ENCODE data around the gene FLT3. TPM values are rescaled to one million over a fixed set of nuclear protein-coding genes. Genes with fewer than 3 reads are reported as not detected.

The FLT3 gene
- total RNA-seq, 2 donors from 2014 or later, result 0.12 to 0.26 TPM

DNA sequence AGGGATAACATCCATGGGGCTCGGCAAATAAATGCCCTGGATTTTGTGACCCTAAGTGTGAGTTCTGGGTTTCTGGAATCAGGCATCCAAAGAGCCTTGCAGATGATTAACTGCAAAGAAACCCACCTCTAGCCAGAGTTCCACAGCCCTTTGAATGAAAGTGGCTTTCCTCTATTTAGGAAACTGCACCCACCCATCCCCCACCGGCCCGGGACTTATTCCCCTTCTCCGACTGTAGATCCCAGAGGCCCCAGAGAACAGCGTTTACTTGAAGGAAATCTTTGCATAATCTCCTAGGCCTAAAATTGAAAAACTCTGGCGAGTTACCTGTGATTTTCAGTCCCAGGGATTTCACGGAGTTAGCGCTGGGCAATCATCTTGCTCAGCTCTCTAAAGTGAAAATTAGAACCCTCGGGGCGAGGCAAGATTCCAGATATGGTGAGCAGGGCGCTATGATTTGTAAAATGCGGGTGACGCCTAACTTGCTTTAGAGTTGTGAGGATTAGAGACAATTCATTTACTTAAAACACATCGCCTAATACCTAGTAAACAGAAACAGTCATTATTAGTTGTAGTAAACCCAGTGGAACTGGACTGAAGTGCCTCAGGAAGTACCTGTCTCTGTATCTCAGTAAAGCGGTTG, 121.3 kb downstream of the FLT3 start:
- no peak for DNase-seq
- intact Hi-C loops (cut with DNase I), result loop anchor here in 1 of 2 donors (5.0 kb wide), 1 partner anchor 147 kb away; no protein-coding TSS in a partner anchor
- ATAC-seq, result no peak

DNA sequence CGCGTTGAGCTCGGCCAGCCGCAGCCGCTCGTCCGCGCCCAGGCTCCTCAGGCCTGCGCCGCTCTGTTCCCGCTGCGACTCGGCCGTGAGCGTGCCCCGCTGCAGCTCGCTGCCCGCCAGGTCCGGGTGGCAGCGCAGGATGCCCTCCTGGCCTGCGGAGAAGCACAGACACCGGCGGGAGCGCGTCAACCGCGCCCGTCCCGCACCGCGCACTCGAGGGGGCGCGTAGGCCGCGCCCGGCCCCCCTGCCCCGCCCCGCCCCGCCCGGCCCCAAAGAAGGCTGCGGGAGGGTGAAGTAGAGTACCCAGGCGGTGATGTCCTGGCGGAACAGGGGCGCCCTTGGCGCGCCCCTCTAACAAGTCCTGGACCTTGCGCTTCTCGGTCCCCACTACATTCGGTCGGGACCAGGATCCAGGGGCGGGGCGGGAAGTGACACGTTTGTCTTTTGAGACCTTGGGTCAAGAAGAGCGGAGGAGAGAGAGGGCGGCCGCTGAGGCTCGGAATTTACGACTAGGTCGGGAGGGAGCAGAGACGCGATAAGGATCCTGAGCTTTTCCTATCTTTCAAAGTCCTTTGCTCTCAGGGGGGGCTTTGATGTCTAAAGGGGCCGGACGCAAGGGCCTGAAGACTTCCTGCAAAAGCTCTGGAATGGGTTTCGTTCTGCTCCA, 121.9 kb downstream of the FLT3 start:
- ATAC-seq (no peak), DNase-seq (no peak)
- intact Hi-C loops (cut with DNase I), result loop anchor here in 1 of 2 donors (5.0 kb wide), 1 partner anchor 146 kb away; no protein-coding TSS in a partner anchor

DNA sequence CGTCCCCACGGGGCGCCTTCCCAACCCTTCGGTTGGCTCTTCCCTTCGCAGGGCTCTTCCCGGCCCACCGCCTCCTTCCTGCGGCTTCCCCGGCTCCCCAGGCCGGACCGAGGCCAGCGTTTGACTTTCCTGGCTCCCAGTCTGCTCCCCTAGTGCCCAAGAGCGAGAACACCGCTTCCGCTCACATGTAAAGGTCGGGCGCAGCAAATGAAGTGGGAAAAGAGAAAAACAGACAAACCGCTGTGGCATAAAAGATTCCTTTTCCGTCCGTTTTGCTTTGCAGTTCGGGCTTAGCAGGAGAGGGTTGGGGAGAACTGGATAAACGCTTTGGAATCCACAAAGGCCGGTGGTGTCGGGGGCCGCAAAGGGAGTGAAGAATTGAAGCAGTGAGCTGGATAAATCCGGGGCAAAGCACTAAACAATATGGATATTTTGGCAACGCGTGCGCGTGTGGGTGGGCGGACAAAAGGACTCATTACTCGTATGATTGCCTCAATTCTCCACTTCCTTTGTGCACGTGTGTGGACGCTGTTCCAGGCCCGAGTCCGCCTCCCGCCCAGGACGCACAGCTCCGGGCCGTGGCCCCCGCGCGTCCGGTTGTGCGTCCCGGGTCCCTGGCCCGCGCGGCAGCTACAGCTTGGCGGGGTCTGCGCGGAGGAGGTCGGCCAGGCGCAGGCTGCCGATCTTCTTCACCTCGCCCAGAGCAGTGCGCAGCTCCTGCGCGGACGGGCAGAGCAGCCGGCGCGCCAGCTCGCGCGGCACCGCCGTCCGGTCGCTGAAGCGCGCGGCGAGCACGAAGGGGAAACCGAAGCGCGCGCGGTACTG, 122.7 kb downstream of the FLT3 start:
- intact Hi-C loops (cut with DNase I), result loop anchor here in 1 of 2 donors (5.0 kb wide), 1 partner anchor 145 kb away; no protein-coding TSS in a partner anchor
- DNase-seq (no peak), ATAC-seq (no peak)

DNA sequence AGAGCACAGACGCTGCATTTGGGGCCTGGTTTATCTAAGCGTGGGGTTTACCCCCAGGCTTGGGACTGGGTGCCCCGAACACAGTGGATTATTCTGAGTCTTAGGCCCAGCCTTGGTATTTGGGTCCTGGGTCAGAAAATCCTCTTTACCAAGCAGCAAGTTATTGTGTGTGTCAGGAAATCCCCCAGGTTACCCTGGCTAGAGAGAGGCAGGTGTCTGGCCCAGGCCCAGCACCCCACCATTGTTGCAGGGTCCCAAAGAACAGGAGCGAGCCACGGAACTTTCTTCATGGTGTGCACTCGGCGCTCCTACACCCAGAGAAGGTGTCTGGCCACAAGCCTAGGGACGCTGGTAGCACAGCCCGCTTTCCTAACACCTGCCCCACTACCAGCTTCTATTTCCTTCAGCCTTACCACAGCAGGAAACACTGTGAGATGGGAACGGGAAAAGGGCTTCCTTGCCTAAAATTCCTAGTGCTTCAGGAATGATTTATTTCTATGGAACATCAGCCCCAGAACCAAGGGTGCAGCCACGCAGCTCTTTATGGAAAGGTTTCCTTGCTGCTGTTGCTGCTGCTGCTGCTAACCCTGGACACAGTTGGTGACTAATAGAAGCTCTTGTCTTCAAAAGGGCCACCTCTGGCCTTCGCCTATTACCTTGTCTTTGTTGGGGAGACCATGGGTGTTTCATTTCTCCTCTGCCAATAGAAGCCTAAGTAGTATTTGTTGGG, 123.8 kb downstream of the FLT3 start:
- DNase-seq (no peak), ATAC-seq (no peak)
- intact Hi-C loops (cut with DNase I), result loop anchor here in 1 of 2 donors (5.0 kb wide), 1 partner anchor 144 kb away; no protein-coding TSS in a partner anchor

DNA sequence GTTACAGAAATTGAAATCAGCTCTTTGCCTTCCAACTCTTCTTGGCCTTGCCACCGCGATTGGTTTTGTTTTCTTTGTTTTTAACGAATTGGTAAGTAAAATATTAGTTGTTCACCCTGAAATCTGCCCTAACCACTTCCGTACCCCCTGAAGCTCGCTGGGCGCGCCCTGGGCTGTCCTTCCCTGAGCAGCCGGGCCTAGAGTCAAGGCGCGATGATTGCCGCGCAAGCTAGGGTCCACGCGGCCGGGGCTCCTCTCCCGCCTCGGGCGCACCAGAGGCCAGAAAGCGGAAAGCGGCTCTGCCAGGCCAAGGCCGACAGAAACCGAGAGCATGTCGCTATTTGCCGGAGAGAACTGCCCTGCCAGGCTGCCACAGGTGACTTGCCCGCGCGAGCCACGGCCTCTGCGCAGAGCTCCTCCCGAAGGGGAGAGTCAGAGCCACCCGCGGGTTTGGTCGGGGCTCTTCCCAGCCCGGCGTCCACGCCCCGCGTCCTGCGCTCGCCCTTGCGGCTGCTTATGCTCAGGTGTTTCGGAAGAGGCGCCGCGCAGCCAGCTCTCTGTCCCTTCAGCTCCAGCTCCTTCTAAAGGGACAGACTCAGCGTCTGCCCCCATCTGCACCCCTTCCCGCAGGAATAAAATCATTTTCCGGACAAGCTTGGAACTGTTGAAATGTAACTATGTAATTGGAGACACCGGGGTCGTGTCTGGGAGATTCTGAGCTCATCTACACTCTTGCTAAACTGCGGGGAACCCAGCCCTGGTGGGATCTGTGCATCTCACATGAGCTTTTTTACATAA, 124.6 kb downstream of the FLT3 start:
- DNase-seq (no peak), ATAC-seq (no peak)
- intact Hi-C loops (cut with DNase I), result loop anchor here in 1 of 2 donors (5.0 kb wide), 1 partner anchor 143 kb away; no protein-coding TSS in a partner anchor

DNA sequence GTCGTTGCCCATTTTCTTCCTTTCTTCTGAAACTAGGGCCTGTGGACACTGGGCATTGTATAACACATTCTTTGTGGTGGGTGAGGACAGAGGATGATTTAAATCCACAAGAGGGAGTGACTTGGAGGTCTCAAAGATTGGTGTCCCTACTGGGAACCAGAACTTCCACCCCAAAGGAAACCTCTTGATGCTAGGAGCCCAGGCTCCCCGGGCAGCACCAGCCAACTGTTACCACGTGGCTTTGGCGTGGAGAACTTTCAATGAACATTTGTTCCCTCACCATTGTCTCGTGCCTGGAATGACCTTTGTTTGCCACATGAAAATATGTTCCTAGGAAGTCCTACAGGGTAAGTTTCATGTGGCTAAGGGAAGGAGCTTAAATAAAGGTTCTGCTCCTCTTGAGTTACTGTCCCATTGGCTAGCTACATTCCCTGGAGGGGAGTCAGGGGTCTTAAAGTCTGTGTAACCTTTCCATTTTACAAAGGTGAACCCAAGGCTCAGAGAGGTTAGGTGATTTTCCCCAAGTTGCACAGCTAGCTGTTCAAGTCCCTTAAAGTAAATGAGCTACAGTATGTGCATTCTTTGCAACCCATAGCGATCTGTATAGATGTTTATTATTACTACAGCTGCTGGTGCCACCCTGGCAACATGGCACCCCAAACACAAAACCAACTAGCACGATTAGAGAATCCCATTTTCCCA, 126.3 kb downstream of the FLT3 start:
- intact Hi-C loops (cut with DNase I), result no loop called here
- ATAC-seq, result no peak
- no peak for DNase-seq

DNA sequence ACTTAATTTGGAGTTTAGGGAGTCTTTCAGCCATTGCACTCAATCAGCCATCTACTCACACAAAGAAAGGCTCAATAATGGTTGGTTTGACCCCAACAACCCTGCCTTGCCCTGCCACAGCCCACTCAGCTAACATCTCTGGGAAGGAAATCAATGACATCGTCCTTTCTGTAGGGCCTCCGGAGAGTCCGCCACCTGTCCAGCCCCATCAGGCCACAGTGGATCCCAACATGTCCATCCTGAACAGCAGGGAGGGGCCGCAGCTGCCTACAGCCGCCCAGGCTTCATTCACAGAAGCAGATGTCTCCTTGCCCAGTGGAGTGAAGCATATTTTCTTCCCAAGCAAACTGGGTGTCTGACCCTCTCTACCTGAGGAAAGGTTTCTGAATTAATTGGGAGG, 127.1 kb downstream of the FLT3 start:
- DNase-seq (no peak), ATAC-seq (no peak)
- intact Hi-C loops (cut with DNase I), result no loop called here

DNA sequence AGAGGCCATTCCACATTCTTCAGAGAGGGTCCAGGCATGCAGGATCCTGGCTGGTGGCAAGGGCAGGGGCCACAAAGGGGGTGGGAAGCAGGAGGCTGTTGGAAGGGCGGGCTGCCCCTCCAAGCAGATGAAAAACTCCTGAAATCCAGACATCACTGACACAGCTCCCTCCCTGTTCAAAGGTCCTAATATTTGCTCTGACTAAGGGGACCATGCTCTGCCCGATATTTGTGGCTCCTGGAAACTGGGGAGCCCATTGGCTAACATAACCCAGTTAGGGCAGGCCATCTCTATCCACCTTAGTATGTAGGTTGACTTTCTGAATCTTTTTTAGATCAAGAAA, 127.9 kb downstream of the FLT3 start:
- no peak for DNase-seq
- intact Hi-C loops (cut with DNase I), result no loop called here
- no peak for ATAC-seq

DNA sequence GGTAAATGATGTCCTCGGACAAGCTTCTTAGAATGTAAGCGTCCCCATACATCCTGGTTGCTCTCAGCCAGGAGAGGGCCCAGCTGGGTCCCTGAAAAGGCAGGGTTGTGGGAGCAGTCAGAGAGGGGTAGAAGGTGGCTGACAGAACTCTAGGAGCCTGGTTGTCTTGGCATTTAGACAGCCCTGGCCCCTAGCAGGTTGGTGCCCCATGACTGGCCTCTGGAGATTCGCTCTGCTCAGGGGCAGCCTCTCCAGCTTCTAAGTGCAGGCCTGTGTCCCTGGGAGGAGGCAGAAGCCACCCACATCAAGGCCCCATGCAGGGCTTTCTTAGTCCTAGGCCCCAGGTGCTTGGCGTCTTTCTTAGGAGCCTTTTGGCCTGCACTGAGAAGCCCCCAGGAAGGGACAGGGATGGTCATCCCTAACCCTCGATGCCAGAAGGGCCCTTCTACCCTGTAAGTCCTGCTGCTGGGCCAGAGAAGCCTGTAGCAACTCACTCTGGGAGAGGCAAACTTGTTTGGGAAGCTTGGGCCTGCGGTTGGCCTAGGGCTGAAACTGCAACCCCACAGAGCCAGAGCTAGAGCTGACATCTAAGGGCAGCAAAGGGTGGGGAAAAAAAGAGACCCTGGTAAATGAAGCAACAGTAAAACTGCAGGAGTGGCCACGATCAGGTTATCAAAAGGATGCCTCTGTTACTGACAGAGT, 128.4 kb downstream of the FLT3 start:
- intact Hi-C loops (cut with DNase I), result no loop called here
- DNase-seq, result no peak
- no peak for ATAC-seq

DNA sequence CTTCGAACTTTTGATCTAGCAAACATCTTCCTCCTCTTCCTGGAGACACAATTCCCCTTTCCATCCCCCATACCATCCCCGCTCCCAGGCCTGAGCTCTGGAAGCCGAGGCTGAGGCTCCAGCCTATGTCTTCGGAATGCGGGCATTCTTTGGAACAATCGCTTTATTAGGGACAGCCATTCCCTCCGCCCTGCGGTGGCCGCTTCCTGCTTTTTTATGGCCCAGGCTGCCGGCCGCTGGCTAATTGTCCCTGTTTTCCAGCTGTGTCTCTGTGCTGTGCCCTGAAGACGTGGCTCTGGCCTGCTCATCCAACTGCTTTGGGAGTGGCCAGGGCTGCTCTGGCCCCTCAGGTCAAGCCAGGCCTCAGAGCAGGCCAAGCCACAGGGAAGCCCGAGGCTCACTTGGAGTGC, 129.1 kb downstream of the FLT3 start:
- intact Hi-C loops (cut with DNase I), result no loop called here
- ATAC-seq (no peak), DNase-seq (no peak)

DNA sequence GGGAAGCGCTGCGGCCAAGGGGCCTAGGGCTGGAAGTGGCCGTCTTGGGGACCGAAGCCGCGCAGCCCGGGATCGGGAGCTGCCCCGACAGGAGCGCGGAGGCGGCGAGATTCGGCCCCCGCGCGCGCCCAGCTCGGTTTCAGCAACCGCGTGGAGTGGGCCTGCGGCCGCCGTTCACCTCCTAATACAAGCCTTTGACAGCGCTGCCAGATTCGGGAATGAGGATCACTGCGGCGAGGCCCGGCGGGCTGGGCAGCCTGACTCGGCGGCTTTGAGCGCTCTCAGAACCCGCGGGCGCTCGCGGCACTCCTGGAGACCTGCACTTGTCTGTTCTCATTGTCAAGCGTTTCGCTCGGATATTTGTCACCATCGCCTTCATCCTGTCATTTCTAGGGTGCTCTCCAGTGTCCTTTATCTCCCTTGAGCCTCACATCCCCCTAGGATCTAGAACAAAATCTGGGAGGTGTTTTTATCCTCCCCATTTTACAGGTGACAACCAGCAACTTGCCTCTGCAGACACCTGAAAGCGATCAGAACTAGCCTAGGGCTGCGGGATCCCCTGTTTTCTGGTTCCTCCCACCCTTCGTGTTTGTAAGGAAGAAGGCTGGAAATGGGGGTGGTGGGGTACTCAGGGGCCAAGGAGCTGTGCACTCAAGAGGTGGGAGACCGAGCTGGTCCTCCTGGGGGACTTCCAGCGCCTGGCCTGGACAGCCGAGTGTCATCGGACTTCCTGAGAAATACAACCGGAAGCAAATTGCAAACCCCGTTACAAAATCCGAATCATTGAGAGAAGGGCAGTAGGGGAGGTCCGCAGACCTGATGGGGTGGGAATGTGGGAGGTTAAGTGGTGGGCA, 129.8 kb downstream of the FLT3 start:
- ATAC-seq (no peak), DNase-seq (no peak)
- intact Hi-C loops (cut with DNase I), result no loop called here

DNA sequence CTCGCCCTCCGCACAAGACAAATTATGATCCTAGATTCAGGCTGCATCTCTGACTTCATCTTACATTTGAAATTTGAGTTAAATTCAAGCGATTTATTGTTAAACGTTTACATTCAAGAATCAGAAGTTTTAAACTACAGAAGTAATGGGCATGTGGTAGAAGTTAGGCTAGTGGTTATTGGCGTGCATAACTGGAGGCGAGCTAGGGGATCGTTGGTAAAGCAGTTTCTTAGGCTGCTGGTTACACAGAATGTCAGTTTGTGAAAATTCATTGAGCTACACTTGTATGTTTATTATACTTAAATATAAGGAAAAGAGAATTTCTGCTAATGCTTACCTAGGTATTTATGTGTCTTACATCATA, 130.5 kb downstream of the FLT3 start:
- no peak for ATAC-seq

DNA sequence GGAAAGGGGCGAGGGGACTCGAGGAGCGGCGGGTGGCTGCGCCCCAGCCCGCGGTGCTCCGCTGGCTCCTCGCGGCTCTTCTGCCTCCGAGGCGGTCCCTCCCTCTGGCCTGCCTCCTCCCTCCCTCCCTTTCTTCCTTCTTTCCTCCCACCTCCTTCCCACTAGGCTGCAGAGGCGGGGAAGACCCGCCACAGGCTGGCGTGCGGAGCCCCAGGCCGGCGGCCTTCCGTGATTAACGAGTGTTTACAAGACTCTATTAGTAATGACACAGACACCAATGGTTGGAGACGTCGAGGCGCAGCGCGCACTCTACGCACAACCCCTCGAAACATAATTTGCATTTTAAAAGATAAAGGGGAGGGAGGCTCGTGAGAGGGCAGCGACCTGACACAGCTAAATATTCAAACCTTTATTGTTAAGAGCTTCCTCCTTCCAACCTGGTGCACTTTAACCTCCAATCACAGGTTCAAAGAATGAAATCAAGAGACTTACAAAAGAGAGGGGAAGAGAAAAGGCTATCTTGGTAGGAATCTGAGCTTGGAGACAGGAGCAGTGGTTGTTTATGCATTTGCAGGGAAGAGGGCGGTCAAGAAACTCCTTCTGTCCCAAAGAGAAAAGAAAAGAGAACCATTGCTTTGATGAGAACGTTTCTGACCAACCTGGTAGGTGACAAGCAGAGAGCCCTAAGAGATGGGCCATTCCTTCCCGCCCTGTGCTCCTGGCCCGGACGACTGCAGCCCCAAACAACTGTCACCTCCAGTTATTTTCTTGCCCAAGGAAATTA, 131.1 kb downstream of the FLT3 start, which contains the start of gene CDX2:
TSS of gene CDX2 (minus strand) at position 234 of the 784 bp plus-strand sequence. CDS start 309 bp downstream, outside the sequence.
- ATAC-seq, result no peak
- intact Hi-C loops (cut with DNase I), result no loop called here
- DNase-seq, result no peak

More for the DNA sequence above, 130.5 kb downstream of the FLT3 start:
- DNase-seq, result no peak
- intact Hi-C loops (cut with DNase I), result no loop called here

DNA sequence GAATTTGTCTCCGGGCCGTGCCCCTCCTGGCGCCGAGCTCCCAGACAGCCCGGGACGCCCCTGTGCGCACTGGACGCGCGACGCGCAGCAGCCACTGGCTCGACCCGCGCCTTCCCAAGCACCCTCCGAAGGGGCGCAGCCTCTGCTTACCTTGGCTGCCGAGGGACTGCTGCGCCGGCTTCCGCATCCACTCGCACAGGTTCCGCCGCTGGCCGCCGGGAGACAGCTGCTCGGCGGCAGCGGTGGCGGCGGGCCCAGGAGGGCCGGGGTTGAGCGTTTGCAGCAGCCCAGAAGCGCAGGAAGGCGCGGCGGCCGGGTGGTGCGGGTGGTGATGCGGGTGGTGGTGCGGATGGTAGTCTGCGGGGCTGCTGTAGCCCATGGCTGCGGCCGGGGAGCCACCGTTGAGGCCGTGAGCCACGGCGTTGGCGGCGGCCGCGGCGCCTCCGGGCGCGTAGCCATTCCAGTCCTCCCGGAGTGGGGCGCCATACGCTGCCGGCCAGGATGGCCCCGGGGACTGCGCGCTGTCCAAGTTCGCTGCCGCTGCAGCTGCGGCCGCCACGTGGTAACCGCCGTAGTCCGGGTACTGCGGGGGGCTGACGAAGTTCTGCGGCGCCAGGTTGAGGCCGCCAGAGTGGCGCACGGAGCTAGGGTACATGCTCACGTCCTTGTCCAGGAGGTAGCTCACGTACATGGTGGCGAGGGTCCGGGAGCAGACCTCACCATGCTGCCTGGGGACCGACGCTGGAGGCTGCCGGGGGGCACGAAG, 131.9 kb downstream of the FLT3 start:
- DNase-seq (no peak), ATAC-seq (no peak)
- intact Hi-C loops (cut with DNase I), result no loop called here

DNA sequence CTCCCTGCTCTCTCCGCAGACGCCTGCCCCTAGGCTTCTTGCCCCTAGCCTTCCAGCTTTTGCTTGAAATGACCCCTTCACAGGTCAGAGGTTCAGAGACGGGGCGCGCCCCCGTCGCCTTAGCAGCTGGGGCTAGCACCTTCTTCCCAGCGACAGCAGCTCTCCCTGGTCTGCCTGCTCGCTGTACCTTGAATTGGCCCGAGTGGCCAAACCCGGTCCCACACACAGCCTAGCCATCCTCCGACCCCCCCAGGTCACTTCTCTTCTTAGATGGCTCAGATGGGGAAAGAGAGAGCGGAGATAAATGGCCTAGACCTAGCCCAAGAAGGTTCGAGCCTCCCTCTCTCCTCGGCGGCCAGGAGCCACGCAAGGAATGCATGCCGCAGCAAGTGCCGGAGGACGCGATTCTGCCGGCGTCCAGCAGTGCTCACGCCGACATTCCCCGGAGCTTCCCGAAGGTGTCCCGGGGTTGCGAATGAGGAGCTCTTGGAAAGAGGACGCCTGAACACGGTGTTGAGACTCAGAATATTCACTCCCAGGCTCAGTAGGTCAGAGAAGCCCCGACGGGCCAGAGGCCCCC, 132.6 kb downstream of the FLT3 start:
- intact Hi-C loops (cut with DNase I), result no loop called here

More for the DNA sequence above, 132.6 kb downstream of the FLT3 start:
- no peak for DNase-seq
- no peak for ATAC-seq

Data from left cardiac atrium (tissue), 4 donors.